NCI-H524 treated with DMSO at 0.1 percent for 48 hours (cell line): ENCODE measurements around the gene ANAPC10.
"Not testable (repeated sequence)": the region's sequence is repeated elsewhere in the genome, so short reads cannot be mapped to it uniquely, and the experiment has no call there.

Experiments
- DNase-seq: peaks from one replicate; lab custom pipeline; 2025; lab: John Stamatoyannopoulos, UW

Gene ANAPC10

GRCh38 chr4:145069361-145069760, 28.6 kb downstream of the ANAPC10 start:
- DNase-seq, result no peak

- no peak for DNase-seq
Measured at GRCh38 chr4:145066063-145066501, 31.9 kb downstream of the ANAPC10 start.

- DNase-seq, result peak; percentile 40
Measured at GRCh38 chr4:145061318-145061920, 36.6 kb downstream of the ANAPC10 start.

DNA sequence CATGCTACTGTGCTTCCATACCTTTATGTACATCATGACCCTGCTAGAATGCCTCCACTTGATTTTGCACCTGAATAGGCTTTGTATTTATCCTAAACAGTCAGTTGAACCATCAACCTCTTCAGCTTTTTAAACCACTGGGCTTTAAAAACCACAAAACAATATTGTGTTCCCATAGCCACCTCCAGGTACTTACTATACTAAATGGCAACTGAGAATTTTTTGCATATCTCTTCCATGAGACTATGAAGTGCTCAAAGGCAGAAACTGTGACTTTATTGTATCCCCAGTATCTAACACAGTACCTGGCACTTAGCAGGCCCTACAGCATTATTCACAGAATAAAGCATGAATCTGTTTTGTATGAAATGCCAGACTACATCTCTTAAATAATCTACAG, 39.7 kb downstream of the ANAPC10 start:
- DNase-seq, result no peak

DNA sequence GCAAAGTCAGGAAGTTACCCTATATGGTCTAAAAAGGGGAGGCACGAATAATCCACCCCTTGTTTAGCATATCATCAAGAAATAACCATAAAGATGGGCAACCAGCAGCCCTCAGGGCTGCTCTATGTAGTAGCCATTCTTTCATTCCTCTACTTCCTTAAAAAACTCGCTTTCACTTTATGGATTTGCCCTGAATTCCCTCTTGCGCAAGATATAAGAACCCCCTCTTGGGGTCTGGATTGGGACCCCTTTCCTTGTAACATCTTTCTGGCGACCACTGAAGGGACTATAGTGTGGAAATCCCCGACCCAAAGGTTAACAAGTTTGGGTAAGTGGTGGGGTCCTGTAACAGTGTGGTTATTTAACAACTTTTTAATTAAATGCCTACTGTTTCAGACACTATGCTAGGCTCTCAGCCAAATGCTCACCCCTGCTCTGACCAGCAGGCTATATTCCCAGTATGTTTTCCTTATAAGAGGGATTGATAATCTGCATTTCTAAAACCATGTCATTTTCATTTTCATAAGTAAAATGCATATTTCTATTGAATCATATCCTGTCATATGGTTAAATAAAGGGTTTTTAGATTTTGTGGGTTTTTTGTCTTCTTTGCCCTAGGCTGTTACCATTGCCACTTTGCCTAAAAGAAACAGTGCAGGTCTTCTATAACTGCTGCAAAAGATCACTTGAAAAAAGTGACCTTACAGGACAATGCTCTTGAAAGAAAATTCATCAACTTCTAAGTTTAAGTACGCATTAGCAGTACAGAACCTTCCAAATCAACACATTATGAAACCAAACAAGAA, 41.5 kb downstream of the ANAPC10 start:
- DNase-seq, result no peak

DNA sequence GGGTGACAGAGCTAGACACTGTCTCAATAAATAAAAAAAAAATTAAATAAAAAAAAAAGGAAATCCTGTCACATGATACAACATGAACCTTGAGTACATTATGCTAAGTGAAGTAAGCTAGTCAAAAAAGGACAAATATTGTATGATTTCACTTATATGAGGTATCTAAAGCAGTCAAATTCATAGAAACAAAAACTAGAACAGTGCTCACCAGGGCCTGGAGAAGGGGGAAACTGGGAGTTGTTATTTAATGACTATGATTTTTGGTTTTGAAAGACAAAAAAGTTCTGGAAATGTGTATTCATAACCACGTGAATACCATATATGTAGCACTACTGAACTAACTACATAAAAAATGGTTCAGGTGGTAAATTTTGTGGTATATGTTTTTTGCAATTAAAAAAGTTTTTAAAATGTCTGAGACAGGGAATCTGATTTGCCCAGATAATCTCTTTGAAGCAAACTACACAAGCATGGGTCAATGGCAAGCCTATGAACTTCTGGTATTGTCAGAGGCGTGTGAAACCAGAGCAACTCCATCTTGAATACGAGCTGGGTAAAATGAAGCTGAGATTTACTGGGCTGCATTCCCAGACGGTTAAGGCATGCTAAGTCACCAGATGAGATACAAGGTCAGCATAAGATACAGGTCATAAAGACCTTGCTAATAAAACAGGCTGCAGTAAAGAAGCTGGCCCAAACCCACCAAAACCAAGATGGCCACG, 42.3 kb downstream of the ANAPC10 start:
- no peak for DNase-seq

DNA sequence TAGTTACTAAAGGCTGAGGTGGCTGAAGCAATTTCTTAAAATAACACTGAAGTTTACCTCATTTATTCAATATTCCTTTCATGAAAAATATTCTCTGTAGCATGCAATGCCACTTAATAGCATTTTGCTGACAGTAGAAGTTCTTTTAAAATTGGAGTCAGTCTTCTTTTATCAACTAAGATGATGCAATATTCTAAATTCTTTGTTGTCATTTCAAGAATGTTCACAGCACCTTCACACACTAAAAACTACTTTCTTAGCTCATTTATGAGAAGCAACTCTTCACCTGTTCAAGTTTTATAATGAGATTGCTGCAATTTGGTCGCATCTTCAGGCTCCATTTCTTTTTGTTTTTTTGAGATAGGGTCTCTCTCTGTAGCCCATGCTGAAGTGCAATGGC, 48.8 kb downstream of the ANAPC10 start:
- no peak for DNase-seq

DNA sequence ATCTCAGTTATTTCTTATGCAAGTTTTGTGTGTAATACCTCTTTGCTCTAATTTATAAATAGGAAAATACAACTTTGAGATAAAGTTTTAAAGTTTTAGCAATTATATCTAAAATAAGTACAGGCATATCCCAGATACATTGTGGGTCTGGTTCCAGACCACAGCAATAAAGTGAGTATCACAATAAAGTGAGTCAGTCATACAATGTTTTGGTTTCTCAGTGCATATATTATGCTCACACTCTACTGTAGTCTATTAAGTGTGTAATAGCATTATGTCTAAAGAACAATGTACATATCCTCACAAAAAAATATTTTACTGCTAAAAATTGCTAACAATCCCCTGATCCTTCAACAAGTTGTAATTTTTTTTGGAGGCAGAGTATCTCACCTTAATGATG, 49.2 kb downstream of the ANAPC10 start:
- no peak for DNase-seq

GRCh38 chr4:145047151-145047550, 50.8 kb downstream of the ANAPC10 start:
- no peak for DNase-seq

- no peak for DNase-seq
Measured at GRCh38 chr4:145045180-145045579, 52.8 kb downstream of the ANAPC10 start.

DNA sequence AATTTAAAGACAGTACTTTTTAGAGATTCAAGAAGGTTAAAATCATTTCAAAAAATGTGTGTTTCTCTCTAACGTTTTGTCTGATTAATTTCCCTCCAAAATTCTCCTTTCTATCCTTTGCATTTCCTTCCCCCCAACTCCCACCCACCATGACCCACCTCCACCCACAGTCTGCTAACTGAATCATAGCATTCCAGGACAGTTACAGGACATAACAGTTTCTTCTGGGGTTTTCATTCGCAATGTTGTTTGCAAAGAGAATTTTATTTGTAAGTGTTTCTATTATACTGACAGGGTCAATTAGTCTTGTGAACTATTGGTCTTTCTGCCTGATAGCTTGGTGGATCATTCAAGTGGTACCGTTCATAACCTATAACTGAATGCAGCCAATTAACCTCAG, 53.7 kb downstream of the ANAPC10 start:
- DNase-seq, result no peak

DNA sequence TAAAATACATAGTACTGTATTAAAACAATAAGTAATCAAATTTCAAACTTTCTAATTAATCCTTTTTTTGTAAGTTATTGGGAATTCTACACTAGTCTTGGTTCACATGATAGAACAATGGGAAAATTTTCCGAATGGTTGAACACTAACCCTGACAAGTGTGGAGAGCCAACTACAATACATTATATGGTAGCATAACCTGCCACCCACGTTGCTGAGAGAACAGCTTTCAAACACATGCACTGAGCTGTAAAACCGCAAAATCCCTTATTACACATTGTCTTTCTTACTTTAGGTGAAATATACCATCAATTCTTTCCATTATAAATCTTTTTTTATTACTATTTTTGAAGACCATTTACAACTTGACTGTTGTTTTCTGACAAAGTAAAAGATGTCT, 54.7 kb downstream of the ANAPC10 start:
- no peak for DNase-seq

- DNase-seq, result no peak
Measured at GRCh38 chr4:145042601-145043285, 55.3 kb downstream of the ANAPC10 start.

DNA sequence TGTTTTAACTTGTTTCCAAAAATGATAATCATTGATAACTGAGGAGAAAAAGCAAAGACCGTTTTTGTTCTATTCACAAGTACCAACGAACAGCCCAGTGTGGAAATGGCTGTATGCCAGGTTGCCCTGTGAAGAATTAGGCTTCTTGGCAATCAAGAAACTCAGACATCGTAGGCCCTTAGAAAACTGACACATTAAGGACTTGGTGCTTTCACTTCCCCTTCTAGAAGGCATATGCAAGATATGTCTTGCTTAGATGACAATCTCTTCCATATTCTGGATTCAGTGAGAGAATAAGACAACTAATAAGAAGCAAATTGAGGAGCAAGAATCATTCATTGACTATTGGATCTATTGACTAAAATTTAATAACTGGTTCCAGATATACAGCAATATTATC, 56.6 kb downstream of the ANAPC10 start:
- DNase-seq, result no peak

DNA sequence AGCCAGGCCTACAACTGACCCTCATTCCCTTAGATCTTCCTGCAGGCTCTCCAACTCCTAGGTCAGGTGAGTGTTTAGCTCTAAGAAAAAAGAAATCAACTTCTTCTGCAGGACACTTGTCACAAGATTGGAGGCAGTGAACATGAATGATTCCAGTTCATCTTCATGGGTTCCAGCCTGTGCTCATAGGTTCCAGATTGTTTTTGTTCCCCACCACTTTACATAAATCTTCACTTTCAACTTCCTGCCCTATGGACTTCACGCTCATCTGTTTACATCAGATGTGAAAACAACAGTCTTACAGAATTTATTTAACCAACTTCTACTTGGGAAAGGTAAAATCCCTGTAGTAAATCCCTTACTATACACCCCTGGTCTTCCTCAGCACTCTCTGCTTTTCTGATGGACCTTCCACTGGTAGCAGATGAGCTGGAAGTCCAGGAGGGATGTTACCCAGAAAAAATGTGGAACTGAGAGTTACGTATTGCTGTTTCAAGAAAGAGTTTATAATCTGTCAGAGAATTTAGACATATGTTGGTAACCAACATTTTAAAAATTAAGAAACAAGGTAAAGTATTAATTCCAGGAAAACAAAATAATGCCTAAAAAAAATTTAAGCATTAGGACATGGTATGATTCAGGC, 62.4 kb downstream of the ANAPC10 start:
- no peak for DNase-seq

GRCh38 chr4:145034727-145035211, 63.2 kb downstream of the ANAPC10 start:
- DNase-seq, result peak; percentile 50

- no peak for DNase-seq
Measured at GRCh38 chr4:145019346-145019745, 78.7 kb downstream of the ANAPC10 start.

GRCh38 chr4:145014365-145014764, 83.6 kb downstream of the ANAPC10 start:
- no peak for DNase-seq

- no peak for DNase-seq
Measured at GRCh38 chr4:145012841-145013240, 85.2 kb downstream of the ANAPC10 start.

- no peak for DNase-seq
Measured at GRCh38 chr4:145011636-145012035, 86.4 kb downstream of the ANAPC10 start.

GRCh38 chr4:145010315-145010714, 87.7 kb downstream of the ANAPC10 start:
- not testable (repeated sequence) for DNase-seq

- no peak for DNase-seq
Measured at GRCh38 chr4:145003675-145004074, 94.3 kb downstream of the ANAPC10 start.
